ENCODE results near the gene AOAH. TPM values are rescaled to one million over a fixed set of nuclear protein-coding genes. Genes with fewer than 3 reads are reported as not detected.

The AOAH gene
- total and polyA plus RNA-seq, 2 donors (not counting 3 experiments of a cell fraction or from before 2014, with no cell fraction given) = not detected

DNA sequence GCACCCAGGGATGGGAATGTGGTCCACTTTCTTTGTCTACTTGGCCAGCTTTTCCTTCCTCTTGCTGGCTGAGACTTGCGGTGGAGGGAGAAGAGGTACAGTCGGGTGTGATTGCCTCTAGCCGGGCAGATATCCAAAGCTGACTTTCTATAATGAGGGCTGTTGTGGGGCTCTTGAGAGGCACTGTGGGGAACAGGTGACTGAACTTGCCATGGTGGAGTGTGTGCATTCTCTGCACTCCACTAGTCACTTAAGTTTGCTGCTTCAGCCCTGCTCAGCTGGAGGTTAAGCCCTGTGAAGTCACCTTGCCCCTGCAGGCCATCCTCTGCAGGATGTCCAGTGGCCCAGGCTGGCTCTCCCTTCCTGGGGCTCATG, 116.6 kb downstream of the AOAH start:
- Histone ChIP-seq H3K9me1 (replicated peaks; ENCODE audit: control insufficient read depth, extremely low read depth, insufficient read depth, low read length) (no peaks in the 10 kb centered on the region), H3K27me3 (ENCODE audit: control insufficient read depth in 2 of 2, insufficient read depth in 2 of 2, low read length in 2 of 2) (no peaks in the 10 kb centered on the region), H3K4me2 (ENCODE audit: insufficient read depth, low read length) (no peak overlapping the region), H3K27ac (ENCODE audit: insufficient read depth, low read depth, low read length) (no peak overlapping the region), H3K9me3 (replicated peaks; ENCODE audit: control insufficient read depth, insufficient read depth, low read length) (no peaks in the 10 kb centered on the region), H3K4me1 (ENCODE audit: control insufficient read depth, extremely low read depth, insufficient read depth, low read length) (no peaks in the 10 kb centered on the region), H3K36me3 (ENCODE audit: control insufficient read depth in 2 of 2, extremely low read depth in 1 of 2, insufficient read depth in 2 of 2, low read length in 2 of 2) (no peaks in the 10 kb centered on the region), H4K20me1 (replicated peaks; ENCODE audit: control insufficient read depth, extremely low read depth, insufficient read depth, low read length) (no peaks in the 10 kb centered on the region), H3K9ac (replicated peaks; ENCODE audit: extremely low read depth, insufficient read depth, low read length) (no peak overlapping the region), H3K79me2 (ENCODE audit: control insufficient read depth, insufficient read depth, low read length) (no peaks in the 10 kb centered on the region), H2AFZ (ENCODE audit: low read depth, low read length) (no peak overlapping the region), H3K4me3 (replicated peaks in 1 of 3; ENCODE audit: insufficient read depth in 1 of 3, low read depth in 1 of 3, low read length in 3 of 3) (no peak overlapping the region)
- DNase-seq (ENCODE audit: low read depth, low spot score) = no peak
- TF ChIP-seq EZH2 (IDR thresholded peaks at IDR 0.05; ENCODE audit: borderline replicate concordance, low read depth, low read length, severe bottlenecking) (no peak), JUN (IDR thresholded peaks at IDR 0.05; ENCODE audit: borderline replicate concordance, insufficient read depth, insufficient read length, low read depth) (no peak), POLR2AphosphoS5 (IDR thresholded peaks at IDR 0.05; ENCODE audit: insufficient read depth, low read depth, low read length) (no peak), POLR2A (IDR thresholded peaks at IDR 0.05; ENCODE audit: low read depth, low read length) (no peak), GATA2 (IDR thresholded peaks at IDR 0.05; ENCODE audit: insufficient read depth, insufficient read length, low read depth, low read length) (no peak), FOS (IDR thresholded peaks at IDR 0.05; ENCODE audit: borderline replicate concordance, insufficient read depth, low read length) (no peak), MYC (IDR thresholded peaks at IDR 0.05; ENCODE audit: low read depth, low read length) (no peak)
- TF ChIP-seq, protein P1, sequence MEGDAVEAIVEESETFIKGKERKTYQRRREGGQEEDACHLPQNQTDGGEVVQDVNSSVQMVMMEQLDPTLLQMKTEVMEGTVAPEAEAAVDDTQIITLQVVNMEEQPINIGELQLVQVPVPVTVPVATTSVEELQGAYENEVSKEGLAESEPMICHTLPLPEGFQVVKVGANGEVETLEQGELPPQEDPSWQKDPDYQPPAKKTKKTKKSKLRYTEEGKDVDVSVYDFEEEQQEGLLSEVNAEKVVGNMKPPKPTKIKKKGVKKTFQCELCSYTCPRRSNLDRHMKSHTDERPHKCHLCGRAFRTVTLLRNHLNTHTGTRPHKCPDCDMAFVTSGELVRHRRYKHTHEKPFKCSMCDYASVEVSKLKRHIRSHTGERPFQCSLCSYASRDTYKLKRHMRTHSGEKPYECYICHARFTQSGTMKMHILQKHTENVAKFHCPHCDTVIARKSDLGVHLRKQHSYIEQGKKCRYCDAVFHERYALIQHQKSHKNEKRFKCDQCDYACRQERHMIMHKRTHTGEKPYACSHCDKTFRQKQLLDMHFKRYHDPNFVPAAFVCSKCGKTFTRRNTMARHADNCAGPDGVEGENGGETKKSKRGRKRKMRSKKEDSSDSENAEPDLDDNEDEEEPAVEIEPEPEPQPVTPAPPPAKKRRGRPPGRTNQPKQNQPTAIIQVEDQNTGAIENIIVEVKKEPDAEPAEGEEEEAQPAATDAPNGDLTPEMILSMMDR (IDR thresholded peaks at IDR 0.05; ENCODE audit: extremely low read depth in 1 of 2, insufficient read depth in 1 of 2, low read depth in 1 of 2, low read length in 2 of 2) = no peak
- TF ChIP-seq, protein P2, sequence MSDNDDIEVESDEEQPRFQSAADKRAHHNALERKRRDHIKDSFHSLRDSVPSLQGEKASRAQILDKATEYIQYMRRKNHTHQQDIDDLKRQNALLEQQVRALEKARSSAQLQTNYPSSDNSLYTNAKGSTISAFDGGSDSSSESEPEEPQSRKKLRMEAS (IDR thresholded peaks at IDR 0.05; ENCODE audit: insufficient read depth, insufficient read length) = no peak
- intact Hi-C loops (cut with micrococcal nuclease) (no loop called here), dilution Hi-C loops (cut with MboI; ENCODE audit: extremely low pct_ligation_motif_present, low sequenced_read_pairs) (no loop called here)
- no peak for FAIRE-seq
- BruUV-seq (replicated peaks) = no TSS peak
- CTCF ChIA-PET = no interaction called here
- POLR2A ChIA-PET = no interaction called here

All from endothelial cell of umbilical vein (primary cell).